AG09319 (cell line): ENCODE results near the gene VARS2.

Experiments used
- DNase-seq: peaks from one replicate; pipeline ENCODE4 v3.0.0-alpha.2; 2010; ENCODE audit warnings: low read depth; ENCODE audit errors: extremely low read depth
- TF ChIP-seq, protein P1 (sequence below): IDR thresholded peaks from 2 replicates; pipeline ENCODE4 v1.5.1; 2011; ENCODE audit warnings: low read depth, mild to moderate bottlenecking, inconsistent platforms, low read length, moderate library complexity

VARS2 gene

DNA sequence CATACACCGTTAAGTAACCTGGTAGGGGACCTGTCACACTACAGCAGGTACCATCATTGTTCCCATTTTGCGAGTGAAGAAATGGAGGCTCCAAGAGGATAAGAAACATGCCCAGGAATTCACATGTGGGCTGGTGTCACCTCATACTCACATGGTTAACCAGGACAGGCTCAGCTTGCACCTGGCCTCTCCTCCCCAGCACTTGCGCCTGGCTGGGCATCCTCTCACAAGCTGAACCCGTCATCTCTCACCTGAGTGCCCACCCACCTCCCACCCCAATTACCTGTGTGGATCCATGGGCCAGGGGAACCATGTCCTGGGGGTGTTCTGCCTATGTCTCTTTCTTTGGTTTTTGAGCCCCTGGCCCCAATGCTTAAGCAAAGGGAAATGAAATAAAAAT is 16.5 kb downstream of the VARS2 start:
- TF ChIP-seq, protein P1, sequence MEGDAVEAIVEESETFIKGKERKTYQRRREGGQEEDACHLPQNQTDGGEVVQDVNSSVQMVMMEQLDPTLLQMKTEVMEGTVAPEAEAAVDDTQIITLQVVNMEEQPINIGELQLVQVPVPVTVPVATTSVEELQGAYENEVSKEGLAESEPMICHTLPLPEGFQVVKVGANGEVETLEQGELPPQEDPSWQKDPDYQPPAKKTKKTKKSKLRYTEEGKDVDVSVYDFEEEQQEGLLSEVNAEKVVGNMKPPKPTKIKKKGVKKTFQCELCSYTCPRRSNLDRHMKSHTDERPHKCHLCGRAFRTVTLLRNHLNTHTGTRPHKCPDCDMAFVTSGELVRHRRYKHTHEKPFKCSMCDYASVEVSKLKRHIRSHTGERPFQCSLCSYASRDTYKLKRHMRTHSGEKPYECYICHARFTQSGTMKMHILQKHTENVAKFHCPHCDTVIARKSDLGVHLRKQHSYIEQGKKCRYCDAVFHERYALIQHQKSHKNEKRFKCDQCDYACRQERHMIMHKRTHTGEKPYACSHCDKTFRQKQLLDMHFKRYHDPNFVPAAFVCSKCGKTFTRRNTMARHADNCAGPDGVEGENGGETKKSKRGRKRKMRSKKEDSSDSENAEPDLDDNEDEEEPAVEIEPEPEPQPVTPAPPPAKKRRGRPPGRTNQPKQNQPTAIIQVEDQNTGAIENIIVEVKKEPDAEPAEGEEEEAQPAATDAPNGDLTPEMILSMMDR = no peak
- no peak for DNase-seq

DNA sequence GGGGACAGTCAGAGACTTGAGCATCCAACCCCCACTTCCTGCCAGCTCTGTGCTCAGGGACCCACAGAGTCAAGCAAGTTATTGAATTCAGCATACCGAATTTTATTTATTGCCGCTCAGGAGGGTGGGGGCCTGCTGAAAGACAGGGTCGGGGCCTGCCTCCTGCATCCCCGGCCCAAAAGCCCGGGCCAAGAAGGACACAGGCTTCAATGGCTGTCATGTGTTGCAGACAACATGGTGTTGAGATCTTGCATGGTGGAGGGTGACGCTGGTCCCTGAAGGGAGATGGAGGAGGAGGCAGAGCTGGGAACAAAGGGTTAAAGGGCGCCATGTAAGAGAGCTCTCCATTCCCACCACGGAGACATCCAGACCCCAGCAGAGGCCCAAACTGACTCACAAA is 17.2 kb downstream of the VARS2 start:
- no peak for DNase-seq
- TF ChIP-seq, protein P1 = no peak

DNA sequence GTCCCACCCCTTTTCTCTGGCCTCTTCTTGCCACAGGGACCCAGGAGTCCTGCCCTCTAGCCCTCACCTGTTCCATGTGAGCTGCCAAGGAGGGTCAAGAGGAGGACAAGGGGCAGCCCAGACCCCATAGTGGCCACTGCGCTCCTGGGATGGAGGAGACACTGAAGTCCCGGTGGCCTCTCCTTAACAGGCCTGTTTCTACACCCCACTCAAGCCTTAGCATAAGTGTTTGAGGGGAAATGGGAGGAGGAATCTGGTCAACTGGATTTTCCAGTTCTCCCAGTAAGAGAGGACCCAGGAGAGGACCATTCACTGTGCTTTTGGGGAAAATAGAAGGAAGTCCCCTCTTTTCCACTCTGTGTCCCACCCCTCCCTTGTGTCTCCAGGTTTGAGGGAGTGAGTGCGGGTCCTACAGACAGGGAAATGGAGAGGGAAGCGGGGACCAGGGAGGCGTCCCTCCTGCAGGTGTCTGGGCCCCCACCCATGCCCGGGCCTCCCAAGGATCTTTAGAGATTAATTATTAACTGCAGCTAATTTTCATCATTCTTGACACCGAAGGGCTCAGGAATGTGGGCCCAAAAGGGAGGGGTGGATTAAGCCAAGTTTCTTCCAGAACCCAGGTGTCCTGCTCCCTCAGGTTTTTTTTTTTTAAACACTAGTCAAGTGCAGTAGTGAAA is 18.1 kb downstream of the VARS2 start, which contains the start of gene SFTA2:
SFTA2 (minus strand) TSS at position 202 of the 677 bp plus-strand sequence; CDS start at position 128, 74 bp downstream.
- TF ChIP-seq, protein P1 = no peak
- no peak for DNase-seq

DNA sequence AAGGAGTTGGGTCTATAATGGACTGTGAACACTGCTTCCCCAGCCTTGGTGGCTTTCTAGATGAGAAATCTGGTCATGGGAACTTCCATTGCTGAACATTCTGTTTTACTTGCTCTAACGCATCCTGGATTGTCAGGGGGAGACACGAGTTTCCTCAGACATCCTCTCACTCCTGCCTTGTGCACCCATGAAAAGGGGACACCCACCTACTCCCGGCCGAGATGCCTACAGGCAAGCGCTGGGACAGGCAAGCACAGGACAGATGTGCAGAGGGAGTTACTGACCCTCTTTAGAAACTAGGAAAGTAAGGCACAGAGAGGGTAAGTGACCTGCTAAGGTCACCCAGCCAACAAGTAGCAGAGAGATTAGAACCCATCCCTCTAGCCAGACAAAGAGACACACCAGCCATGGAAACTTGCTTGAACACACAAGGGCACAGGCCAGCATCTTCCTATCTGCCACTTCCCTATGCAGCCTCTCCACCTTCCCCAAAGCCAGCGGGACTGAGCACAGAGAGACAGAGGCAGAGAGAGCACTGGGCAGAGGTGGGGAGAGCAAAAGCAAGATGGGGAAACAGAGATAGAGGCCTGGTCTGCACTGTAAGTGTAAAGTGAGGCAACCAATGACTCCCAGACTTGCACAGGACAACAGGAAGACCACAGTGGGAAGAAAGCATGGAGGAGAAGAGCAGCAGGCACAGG is 18.8 kb downstream of the VARS2 start:
- DNase-seq = no peak
- TF ChIP-seq, protein P1 = no peak

DNA sequence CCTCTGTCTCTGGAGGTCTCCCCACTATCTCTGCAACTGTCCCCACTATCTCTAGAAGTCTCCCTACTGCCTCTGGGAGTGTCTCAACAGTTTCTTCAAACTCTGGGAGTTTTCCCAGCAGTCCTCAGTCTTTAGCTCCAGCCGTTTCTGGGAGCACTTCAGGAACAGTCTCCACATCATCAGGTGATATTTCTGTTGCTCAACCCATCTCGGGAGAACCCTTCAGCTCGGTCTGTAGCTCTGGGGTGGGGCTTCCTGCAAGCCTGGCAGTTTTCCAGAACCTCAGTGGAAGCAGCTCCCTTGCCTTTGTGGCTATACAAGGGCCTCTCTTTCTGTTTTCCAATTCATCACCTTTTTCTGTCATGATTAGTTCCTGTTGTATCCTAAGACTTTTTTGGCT is 21.0 kb downstream of the VARS2 start:
- no peak for DNase-seq
- TF ChIP-seq, protein P1 = no peak

DNA sequence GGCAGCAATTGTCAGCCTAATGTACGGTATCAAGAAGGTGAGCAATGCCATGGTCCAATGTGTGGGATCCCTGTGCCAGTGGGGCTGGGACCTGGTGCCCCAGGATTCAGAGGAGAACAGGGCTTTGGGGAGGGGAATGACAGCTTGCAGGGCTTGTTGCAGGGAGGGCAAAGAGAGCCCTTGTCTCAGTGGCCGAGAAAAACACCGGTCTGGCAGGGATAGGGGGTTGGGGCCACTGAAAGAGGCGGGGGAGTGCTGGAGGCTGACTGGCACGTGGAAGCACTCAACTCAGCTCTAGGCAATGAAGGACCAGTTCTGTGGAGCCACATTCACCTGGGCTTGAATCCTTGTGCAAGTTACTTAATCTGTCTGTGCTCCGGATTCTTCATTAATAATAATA is 23.2 kb downstream of the VARS2 start:
- DNase-seq = no peak
- TF ChIP-seq, protein P1 = no peak

DNA sequence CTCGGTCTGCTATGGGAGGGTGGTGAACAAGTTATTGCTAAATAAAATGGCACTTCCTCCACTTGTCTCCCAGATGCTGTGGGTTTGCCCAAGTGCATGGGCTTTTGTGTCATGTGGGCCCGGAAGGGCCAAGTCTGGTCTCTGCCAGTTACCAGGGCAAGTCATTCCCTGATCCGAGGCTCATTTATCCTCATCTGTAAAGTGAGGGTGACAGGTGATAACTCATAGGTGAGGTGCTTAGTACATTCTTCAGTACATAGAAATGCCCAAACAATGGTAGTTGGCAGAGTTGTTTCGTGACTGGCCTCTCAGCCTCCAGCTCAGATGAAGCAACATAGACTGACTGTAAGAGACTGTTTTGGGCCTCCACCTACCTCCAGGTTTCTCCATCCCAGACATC is 24.7 kb downstream of the VARS2 start:
- TF ChIP-seq, protein P1 = no peak

More for the DNA sequence above, 24.7 kb downstream of the VARS2 start:
- DNase-seq = no peak
